ENCODE data around the gene C1orf122. TPM values are rescaled to one million over a fixed set of nuclear protein-coding genes. Genes with fewer than 3 reads are reported as not detected.

C1orf122 gene
- polyA plus RNA-seq, 3 donors: 18.0 to 25.1 (median 21.3) TPM

DNA sequence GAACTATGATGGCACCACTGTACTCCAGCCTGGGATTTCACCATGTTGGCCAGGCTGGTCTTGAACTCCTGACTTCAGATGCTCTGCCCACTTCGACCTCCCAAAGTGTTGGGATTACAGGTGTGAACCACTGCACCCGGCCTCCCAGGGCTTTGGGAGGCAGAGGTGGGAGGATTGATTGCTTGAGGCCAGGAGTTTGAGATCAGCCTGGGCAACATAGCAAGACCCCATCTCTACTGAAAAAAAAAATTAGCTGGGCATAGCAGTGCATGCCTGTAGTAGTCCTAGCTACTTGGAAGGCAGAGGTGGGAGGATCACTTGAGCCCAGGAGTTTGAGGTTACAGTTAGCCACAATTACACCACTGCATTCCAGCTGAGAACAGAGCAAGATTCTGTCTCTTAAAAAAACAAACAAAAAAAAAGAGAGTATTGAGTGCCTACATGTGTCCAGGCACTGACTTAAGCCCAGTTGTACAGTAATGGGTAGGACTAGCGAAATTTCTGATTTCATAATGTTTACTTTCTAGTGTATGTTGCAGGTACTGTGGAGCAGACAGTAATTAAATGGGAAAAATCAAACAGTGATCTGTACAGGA is 9.7 kb upstream of the C1orf122 start:
- DNase-seq (ENCODE audit: low read depth in 3 of 3, low spot score in 2 of 3): no peak

- DNase-seq (ENCODE audit: low read depth in 3 of 3, low spot score in 2 of 3): no peak
These were observed 5.2 kb upstream of the C1orf122 start for GRCh38 chr1:37802439-37802838.

GRCh38 chr1:37807220-37807554 is 403 bp upstream of the C1orf122 start:
- DNase-seq (ENCODE audit: low read depth in 3 of 3, low spot score in 2 of 3): no peak

GRCh38 chr1:37808369-37809319 is 1.1 kb downstream of the C1orf122 start:
- DNase-seq (ENCODE audit: low read depth in 3 of 3, low spot score in 2 of 3): peak in 1 of 3 donors; percentile 5

GRCh38 chr1:37809942-37810341 is 2.4 kb downstream of the C1orf122 start:
- no peak for DNase-seq (ENCODE audit: low read depth in 3 of 3, low spot score in 2 of 3)

- peak in 1 of 3 donors; percentile 32 for DNase-seq (ENCODE audit: low read depth in 3 of 3, low spot score in 2 of 3)
These were observed 3.6 kb downstream of the C1orf122 start for GRCh38 chr1:37811027-37811655.

- DNase-seq (ENCODE audit: low read depth in 3 of 3, low spot score in 2 of 3): no peak
These were observed 6.0 kb downstream of the C1orf122 start for GRCh38 chr1:37813529-37814145.

DNA sequence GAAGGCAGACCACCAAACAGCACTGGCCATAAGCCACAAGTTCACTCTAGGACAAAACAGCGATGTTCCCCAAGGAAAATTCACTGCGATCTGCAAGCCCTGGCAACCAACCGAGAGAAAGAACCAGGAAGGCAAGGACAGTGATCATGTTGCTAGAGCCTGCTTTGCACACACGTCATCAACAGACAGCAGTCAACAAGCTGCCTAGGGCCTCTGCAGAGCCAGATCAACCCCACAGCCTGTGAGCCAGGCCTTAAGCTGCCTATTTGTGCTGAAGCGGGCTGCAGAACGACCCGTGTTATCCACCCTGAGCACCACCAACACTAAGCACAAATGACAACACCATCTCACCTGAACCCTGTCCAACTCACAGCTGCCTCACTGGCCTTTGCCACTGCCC is 6.7 kb downstream of the C1orf122 start:
- no peak for DNase-seq (ENCODE audit: low read depth in 3 of 3, low spot score in 2 of 3)

DNA sequence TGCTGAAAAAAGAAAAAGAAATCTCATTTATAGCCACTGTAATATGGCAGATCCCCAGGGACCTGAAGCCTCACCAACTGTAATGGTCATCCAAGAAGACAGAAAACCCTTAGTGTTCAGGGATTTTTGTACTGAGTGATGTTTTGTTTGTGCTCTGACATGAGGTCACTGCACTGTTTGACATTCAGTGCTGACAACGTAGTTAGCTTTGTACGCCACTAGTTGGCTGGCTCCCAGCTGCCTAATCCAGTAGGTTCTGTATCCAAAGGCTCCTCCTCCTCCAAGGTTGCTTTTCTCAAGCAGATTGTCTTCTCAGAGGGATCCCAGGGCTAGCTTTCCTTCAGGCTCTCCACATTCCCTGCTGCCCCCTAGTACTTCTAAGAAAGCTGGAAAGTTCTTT is 9.9 kb downstream of the C1orf122 start:
- DNase-seq (ENCODE audit: low read depth in 3 of 3, low spot score in 2 of 3): no peak

- DNase-seq (ENCODE audit: low read depth in 3 of 3, low spot score in 2 of 3): no peak
These were observed 13.9 kb downstream of the C1orf122 start for GRCh38 chr1:37821481-37821880.

GRCh38 chr1:37822906-37823815 is 15.6 kb downstream of the C1orf122 start:
- no peak for DNase-seq (ENCODE audit: low read depth in 3 of 3, low spot score in 2 of 3)

DNA sequence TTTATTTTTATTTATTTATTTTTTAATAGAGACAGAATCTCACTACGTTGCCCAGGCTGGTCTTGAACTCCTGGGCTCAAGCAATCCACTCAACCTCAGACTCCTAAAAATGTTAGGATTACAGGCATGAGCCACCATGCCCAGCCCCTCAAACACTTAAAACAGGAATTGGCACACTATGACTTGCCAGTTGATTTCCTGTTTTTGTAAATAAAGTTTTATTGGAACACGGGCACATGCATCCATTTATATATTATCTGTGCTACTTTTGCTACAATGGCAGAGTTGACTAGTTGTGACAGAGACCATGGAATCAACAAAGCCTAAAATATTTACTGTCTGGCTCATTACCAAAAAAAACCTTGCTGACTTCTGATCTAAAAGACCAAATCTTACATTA is 16.4 kb downstream of the C1orf122 start:
- no peak for DNase-seq (ENCODE audit: low read depth in 3 of 3, low spot score in 2 of 3)

DNA sequence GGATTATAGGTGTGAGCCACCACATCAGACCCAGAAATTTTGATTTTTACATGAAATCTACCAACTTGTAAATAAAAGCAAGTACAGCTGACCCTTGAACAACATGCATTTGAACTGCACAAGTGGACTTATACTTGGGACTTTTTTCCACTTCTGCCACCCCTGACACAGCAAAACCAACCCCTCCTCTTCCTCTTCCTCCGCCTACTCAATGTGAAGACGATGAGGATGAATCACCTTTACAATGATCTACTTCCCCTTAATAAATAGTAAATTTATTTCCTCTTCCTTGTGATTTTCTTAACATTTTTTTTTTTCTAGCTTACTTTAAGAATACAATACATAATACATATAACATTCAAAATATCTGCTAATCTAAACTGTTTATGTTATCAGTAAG is 17.9 kb downstream of the C1orf122 start:
- DNase-seq (ENCODE audit: low read depth in 3 of 3, low spot score in 2 of 3): no peak

DNA sequence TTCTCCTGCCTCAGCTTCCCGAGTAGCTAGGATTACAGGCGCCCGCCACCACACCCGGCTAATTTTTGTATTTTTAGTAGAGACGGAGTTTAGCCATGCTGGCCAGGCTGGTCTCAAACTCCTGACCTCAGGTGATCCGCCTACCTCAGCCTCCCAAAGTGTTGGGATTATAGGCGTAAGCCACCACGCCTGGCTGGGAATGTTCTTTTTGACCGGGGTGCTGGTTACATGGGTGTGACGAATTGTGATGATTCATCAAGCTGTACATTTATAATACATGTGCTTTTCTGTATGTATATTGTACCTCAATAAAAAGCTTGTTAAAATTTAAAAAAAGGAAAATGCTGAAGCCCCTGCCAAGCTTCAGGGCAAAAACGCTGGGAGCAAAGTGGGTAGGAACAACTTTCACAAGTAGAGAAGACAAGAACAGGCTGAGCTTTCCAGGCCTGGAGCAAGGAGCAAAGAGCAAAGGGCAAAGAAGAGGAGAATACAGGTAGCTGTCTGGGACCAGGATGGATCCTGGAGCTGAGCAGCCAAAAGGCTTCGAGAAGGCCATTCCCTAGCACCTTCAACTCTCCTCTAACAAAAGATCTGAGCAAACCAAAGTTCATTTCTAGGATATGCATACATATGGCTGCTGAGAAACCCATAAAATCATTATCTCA is 21.0 kb downstream of the C1orf122 start:
- DNase-seq (ENCODE audit: low read depth in 3 of 3, low spot score in 2 of 3): no peak

- no peak for DNase-seq (ENCODE audit: low read depth in 3 of 3, low spot score in 2 of 3)
These were observed 23.5 kb downstream of the C1orf122 start for GRCh38 chr1:37831109-37831508.

DNA sequence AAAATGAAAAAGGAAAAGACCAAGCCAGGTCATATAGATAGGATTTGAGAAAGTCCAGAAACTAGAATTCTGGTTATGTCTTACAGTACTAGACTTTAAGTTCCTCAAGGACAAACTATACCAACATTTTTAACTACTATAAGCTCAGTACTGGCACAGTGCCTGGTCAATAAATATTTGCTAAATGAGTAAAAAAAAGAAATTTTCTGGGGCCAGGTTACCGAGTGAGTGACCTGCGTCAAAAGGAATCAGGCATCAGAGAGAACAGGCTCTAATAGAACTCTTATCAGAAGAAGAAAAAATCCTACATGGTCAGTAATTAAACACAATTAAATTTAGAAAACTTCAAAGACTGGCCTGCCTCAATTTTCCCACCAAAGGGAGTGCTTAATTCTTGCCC is 24.2 kb downstream of the C1orf122 start:
- DNase-seq (ENCODE audit: low read depth in 3 of 3, low spot score in 2 of 3): no peak

DNA sequence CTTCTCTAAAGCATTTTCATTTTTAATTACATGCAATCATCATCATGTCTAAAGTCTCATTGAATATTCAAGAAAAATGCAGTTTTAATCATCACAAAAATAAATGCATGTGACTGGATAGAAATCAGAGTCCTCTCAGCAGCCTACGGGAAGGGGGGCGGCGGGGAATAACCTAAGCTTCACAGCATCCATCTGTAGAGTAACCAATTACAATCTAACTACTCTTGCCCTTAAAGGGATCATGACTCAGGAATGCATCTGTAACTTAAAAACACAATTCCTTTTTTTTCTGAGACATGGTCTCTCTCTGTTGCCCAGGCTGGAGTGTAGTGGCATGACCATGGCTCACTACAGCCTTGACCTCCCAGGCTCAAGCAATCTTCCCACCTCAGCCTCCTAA is 29.2 kb downstream of the C1orf122 start:
- no peak for DNase-seq (ENCODE audit: low read depth in 3 of 3, low spot score in 2 of 3)

DNA sequence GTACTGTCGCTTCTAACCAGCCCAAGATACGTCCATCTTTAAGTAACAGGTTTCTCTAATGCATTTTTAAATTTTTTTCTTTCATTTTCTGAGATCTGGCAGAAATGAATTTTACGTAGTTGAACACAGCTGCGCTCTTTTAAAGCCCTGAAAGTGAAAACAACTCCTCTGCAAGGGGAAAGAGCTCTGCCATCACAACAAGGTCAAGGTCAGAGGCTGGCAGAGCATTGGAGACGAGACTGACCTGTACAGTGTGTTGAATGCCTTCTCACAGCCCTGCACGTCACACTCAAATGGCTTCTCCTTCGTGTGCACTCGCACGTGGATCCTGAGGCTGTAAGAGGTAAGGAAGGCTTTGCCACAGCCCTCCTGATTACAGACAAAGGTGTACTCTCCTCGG is 32.1 kb downstream of the C1orf122 start:
- DNase-seq (ENCODE audit: low read depth in 3 of 3, low spot score in 2 of 3): no peak

DNA sequence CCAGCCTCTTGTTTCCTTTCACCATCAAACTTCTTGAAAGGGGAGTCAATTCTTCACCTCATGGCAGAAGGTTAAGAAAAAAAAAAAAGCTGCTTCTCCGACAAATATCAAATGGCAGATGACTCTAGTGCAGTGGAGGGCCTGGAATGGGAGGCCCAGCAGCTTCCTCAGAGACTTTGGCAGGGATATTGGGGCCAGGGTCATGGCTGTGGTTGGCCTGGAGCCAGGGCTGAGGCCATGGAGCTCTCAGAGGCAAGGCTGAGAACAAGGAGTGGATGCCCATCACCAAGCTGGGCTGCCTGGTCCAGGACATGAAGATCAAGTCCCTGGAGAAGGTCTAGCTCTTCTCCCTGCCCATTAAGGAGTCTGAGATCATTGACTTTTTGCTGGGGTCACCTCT is 33.1 kb downstream of the C1orf122 start:
- DNase-seq (ENCODE audit: low read depth in 3 of 3, low spot score in 2 of 3): no peak

- DNase-seq (ENCODE audit: low read depth in 3 of 3, low spot score in 2 of 3): no peak
These were observed 34.1 kb downstream of the C1orf122 start for GRCh38 chr1:37841652-37842051.

All from right renal cortex interstitium (tissue), 3 donors.